Suppressor macrophage (primary cell): ENCODE data around the gene VEGFB.

Source experiments
- DNase-seq, 4 experiments: peaks; one replicate each; pipeline ENCODE4 v3.0.0-alpha.2; 2020 to 2022

Gene VEGFB

GRCh38 chr11:64263021-64263946 lies 28.9 kb downstream of the VEGFB start:
- DNase-seq: no peak

GRCh38 chr11:64263947-64264317 lies 29.5 kb downstream of the VEGFB start:
- DNase-seq: no peak

- no peak for DNase-seq
Observed at GRCh38 chr11:64264371-64264852, 30.0 kb downstream of the VEGFB start.

GRCh38 chr11:64265176-64266160 lies 31.1 kb downstream of the VEGFB start:
- no peak for DNase-seq

- DNase-seq: no peak
Observed at GRCh38 chr11:64266339-64266738, 32.0 kb downstream of the VEGFB start.

- DNase-seq: no peak
Observed at GRCh38 chr11:64267207-64267945, 33.0 kb downstream of the VEGFB start.

GRCh38 chr11:64268025-64268892 lies 33.9 kb downstream of the VEGFB start:
- peak; percentile 57 to 79 (median 78) for DNase-seq

- peak; percentile 64 to 83 (median 79) for DNase-seq
Observed at GRCh38 chr11:64268893-64269539, 34.6 kb downstream of the VEGFB start.

- peak; percentile 98 to 100 (median 99) for DNase-seq
Observed at GRCh38 chr11:64269540-64270220, 35.3 kb downstream of the VEGFB start.

- DNase-seq: no peak
Observed at GRCh38 chr11:64275031-64275800, 40.8 kb downstream of the VEGFB start.

- no peak for DNase-seq
Observed at GRCh38 chr11:64275841-64276240, 41.5 kb downstream of the VEGFB start.

- no peak for DNase-seq
Observed at GRCh38 chr11:64276653-64277431, 42.5 kb downstream of the VEGFB start.

GRCh38 chr11:64278576-64279190 lies 44.3 kb downstream of the VEGFB start:
- no peak for DNase-seq

- DNase-seq: no peak
Observed at GRCh38 chr11:64281957-64282770, 47.8 kb downstream of the VEGFB start.

- DNase-seq: no peak
Observed at GRCh38 chr11:64283092-64283491, 48.7 kb downstream of the VEGFB start.

- peak; percentile 95 to 98 (median 96) for DNase-seq
Observed at GRCh38 chr11:64284048-64284961, 49.9 kb downstream of the VEGFB start, which contains the start of gene BAD. Gene BAD, minus strand, starts transcription at chr11:64284665. Its CDS starts 297 bp downstream, at chr11:64284368.
